HTR-8/SVneo (cell line): ENCODE data around the gene GPALPP1.
"Not testable (repeated sequence)": the region's sequence is repeated elsewhere in the genome, so short reads cannot be mapped to it uniquely, and the experiment has no call there.

Source experiments
- DNase-seq: peaks from one replicate; pipeline ENCODE4 v3.0.0; 2011; ENCODE audit warnings: low spot score, mixed read lengths; ENCODE audit not compliant: insufficient read length
- FAIRE-seq: peaks from 2 replicates; lab custom pipeline; 2011; peaks lifted over from hg19 to GRCh38; lab: Jason Lieb, UNC

Gene GPALPP1

DNA sequence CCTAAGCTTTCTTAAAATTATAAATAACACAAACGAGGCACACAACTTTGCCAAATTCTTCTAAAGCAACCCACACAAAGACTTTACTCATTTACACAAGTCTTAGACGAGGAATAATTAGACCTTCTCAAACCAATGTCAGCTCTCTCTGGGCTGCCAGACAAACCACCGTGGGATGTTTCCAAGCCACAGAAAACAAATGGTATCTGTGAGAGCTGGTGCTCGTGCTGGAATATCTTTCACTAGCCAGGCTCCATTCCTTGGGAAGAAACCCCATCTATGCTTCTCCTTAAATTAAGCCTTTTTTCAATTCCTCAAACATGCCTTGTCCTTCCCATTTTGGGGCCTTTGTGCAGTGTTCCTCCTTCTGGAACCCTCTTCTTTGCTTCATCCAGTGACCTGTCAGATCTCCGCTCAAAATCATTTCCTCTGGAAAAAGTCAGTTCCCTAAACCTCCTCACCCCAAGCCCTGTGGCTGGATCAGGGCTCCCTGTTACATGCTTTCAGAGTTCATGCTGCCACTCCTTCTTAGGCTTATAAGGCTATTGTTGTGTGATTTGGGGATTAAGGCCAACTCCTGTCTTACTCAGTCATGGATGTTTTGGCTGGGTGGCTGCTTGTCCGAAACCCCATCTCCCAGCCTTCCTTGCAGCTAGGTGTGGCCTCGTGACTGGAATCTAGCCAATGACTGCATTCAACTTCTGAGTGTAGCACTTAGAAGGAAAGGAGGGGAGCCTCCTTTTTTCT is 66.7 kb downstream of the GPALPP1 start:
- DNase-seq (no peak), FAIRE-seq (no peak)

DNA sequence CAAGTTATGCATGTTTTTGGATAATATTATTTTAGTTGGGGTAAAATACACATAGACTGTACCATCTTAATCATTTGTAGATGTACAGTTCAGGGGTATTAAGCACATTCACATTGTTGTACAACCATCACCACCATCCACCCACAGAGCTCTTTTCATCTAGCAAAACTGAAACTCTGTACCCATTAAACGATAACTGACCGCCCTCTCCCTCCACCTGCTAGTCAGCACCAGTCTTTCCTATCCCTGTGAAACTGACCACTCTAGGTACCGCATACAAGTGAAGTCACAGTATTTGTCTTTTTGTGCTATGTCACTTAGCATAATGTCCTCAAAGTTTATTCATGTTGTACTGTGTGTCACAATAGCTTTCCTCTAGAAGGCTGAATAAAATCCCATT is 70.7 kb downstream of the GPALPP1 start:
- DNase-seq (no peak), FAIRE-seq (no peak)

DNA sequence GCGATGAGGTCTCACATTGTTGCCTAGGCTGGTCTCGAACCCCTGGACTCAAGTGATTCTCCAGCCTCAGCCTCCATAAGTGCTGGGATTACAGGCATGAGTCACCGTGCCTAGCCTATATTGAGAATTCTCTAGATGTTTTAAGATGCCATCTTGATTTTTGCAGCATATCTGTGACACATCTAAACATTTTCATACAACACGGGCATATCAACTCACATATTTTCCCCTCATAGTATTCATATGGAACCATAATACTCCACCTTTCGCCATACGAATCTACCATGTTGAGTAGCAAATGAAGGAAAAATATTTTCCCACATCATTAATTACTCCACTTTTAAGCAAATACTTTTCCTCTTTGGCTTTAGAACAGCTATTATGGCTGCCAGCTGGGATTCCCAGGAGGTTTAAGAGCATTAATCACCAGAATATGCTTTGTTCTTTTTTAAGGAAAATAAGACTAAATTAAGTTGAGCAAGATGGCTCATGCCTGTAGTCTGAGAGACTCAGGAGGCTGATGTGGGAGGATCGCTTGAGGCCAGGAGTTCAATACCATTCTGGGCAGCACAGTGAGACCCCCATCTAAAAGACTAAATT is 74.0 kb downstream of the GPALPP1 start:
- DNase-seq (no peak), FAIRE-seq (no peak)

DNA sequence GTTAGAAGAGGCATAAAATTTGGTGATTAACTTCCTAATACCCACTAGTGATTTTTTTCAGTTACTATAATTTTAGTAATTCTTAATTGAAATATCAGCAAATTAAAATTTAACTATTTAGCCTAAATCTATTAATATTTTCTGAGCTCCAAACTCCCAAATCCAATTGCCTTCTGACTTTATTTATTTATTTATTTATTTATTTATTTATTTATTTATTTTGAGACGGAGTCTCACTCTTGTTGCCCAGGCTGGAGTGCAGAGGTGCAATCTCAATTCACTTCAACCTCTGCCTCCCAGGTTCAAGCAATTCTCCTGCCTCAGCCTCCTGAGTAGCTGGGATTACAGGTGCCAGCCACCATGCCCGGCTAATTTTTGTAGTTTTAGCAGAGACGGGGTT is 74.6 kb downstream of the GPALPP1 start:
- FAIRE-seq, result not testable (repeated sequence)

GRCh38 chr13:45064889-45065288 is 75.6 kb downstream of the GPALPP1 start:
- no peak for FAIRE-seq

More for the DNA sequence above, 74.6 kb downstream of the GPALPP1 start:
- DNase-seq, result not testable (repeated sequence)

DNA sequence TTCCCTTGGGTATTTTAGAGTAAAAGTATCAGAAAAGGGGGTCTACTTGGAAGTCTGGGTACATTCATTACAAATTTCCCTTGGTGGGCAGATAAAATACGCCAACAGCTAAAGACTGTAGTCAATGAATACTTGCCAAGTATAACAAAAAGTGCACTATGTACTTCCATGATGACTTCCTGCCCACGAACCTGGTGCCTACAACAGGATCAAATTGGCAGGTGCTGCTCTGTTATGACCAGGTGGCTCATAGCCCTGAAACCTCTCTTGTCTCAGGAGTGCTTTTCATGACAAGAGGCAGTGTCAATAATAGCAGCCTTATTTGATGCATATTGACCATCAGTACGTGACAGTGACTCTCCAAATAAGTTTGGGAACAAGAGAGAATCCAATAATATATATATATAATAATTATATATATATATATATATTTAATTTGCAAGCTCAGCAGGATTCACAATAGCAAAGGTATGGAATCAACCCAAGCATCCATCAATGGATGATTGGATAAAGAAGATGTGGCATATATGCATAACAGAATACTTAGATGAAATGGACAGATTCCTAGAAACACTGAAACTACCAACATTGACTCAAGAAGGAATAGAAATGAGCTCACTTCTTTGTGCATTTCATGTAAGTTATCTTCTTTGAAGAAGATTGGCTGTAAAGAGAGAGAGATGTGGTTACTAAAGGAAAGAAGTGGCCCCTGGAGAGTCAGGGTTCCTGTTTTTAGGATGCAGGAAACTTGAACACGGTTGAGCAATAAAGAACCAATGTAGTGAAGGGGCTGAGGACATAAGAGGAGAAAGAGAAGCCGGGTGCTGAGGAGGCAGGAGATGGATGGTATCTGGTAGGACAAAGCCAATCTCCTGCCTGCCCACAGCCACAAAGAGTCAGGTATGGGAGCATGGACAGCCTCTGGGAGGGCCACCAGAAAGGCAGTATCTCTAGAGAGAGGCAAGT is 79.0 kb downstream of the GPALPP1 start:
- no peak for DNase-seq
- no peak for FAIRE-seq

More at GRCh38 chr13:45064889-45065288, 75.6 kb downstream of the GPALPP1 start:
- DNase-seq, result no peak

GRCh38 chr13:45073809-45074208 is 84.5 kb downstream of the GPALPP1 start:
- FAIRE-seq (no peak), DNase-seq (no peak)

DNA sequence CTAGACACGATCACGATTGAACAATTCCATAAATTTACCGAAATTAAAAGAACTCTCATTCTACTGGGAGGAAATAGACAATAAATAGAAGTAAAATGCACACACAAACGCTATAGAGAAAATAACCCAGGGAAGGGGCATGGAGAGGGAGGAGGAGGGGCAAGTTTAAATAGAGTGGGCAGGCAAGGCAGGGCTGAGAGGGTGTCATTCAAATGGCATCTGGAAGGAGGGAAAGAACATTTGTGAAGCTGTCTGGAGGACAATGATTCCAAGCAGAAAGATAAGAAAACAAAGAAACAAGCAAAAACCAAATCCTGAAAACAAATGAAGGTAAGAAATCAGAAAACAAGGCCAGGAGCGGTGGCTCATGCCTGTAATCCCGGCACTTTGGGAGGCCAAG is 85.4 kb downstream of the GPALPP1 start:
- FAIRE-seq (no peak), DNase-seq (no peak)

DNA sequence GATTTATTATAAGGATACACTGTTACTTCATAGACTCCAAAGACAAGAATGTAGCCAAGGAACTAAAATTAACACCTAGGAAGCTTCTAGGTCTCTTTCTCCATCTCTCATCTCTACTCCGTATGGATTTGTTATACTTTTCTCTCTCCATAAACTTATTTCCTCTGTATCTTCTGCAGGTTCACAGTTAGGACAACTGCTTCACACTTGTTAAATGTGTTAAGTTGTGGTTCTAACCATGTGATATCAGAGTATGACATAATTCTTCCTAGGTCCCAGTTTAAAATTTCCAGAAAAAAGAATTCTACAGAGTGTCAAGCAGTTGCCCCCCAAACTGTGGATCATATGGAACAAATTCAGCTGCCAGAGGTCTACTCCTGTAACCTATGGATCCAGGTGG is 88.7 kb downstream of the GPALPP1 start:
- FAIRE-seq (no peak), DNase-seq (no peak)
